ENCODE results near the gene HSD17B3. TPM values are rescaled to one million over a fixed set of nuclear protein-coding genes. Genes with fewer than 3 reads are reported as not detected.

HSD17B3 gene
- total and polyA plus RNA-seq, 10 donors = 0.34 to 3.9 (median 0.87) TPM; not detected in 2

DNA sequence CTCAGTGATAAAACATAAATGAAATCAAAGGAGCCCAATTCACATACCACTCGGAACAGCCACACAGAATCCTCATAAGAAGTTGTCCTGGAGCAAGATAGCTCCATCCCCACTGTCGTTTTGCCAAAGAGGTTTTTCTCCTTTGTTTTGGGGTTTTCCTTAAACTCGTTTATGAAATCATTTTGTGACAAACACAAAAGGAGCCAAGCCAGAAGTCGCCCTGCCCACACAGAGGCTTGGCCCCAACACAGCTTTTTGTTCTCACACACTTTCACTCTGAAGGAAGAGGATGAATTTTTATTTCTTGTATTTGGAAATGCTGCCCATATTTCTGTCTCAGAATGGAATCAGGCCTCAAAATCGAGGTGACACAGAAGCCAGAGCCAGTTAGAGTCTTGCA is 113.4 kb downstream of the HSD17B3 start:
- intact Hi-C loops (cut with DNase I; ENCODE audit: low total_unique reads) = no loop called here
- Histone ChIP-seq H3K36me3 (no peaks in the 10 kb centered on the region), H3K4me3 (no peak overlapping the region), H3K27ac (no peak overlapping the region), H3K4me1 (no peaks in the 10 kb centered on the region), H3K27me3 (replicated peaks in 1 of 7) (peaks cover 0 to 10% (median 0%) of the 10 kb centered on the region in 7 donors), H3K9me3 (peaks cover 0 to 32% (median 19%) of the 10 kb centered on the region in 8 donors)
- DNase-seq = no peak
- 59 to 76% (median 61%) methylated on average over 5 of the region's 5 CpGs for WGBS, 5 donors
- TF ChIP-seq POLR2AphosphoS5 (IDR thresholded peaks at IDR 0.05) (no peak), POLR2A (IDR thresholded peaks at IDR 0.05) (no peak)
- TF ChIP-seq, protein P1, sequence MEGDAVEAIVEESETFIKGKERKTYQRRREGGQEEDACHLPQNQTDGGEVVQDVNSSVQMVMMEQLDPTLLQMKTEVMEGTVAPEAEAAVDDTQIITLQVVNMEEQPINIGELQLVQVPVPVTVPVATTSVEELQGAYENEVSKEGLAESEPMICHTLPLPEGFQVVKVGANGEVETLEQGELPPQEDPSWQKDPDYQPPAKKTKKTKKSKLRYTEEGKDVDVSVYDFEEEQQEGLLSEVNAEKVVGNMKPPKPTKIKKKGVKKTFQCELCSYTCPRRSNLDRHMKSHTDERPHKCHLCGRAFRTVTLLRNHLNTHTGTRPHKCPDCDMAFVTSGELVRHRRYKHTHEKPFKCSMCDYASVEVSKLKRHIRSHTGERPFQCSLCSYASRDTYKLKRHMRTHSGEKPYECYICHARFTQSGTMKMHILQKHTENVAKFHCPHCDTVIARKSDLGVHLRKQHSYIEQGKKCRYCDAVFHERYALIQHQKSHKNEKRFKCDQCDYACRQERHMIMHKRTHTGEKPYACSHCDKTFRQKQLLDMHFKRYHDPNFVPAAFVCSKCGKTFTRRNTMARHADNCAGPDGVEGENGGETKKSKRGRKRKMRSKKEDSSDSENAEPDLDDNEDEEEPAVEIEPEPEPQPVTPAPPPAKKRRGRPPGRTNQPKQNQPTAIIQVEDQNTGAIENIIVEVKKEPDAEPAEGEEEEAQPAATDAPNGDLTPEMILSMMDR (IDR thresholded peaks at IDR 0.05 in 8 of 11, conservative IDR thresholded peaks at IDR 0.05 in 3 of 11) = no peak

DNA sequence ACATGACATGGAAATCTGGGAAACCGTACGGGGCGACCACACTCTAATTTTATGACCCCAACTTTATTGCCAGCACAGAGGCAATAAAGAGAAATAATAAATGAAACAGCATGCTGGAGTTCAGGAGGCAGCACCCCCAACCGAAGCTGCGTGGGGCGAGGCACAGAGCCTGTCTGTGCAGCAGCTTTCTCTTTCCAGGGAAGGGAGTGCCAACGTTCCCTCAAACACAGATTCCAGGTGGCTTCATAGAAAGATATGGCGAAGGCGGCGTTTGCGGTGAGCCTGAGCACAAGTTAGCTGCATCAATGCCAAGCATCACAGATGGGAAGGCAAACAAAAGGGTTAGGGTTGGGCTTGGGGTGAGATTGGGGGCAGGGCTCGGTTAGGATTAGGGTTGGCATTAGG is 114.8 kb downstream of the HSD17B3 start:
- Histone ChIP-seq H3K9me3 (peaks cover 0 to 32% (median 19%) of the 10 kb centered on the region in 8 donors), H3K4me1 (no peaks in the 10 kb centered on the region), H3K27ac (no peak overlapping the region), H3K27me3 (replicated peaks in 1 of 7) (peaks cover 0 to 12% (median 0%) of the 10 kb centered on the region in 7 donors), H3K4me3 (no peak overlapping the region), H3K36me3 (no peaks in the 10 kb centered on the region)
- no peak for DNase-seq
- intact Hi-C loops (cut with DNase I; ENCODE audit: low total_unique reads) = no loop called here
- WGBS, 5 donors = 83 to 91% (median 85%) methylated on average over 12 of the region's 12 CpGs
- TF ChIP-seq, protein P1 (IDR thresholded peaks at IDR 0.05 in 8 of 11, conservative IDR thresholded peaks at IDR 0.05 in 3 of 11) = no peak
- TF ChIP-seq POLR2A (IDR thresholded peaks at IDR 0.05) = no peak
- TF ChIP-seq POLR2AphosphoS5 (IDR thresholded peaks at IDR 0.05) = no peak

DNA sequence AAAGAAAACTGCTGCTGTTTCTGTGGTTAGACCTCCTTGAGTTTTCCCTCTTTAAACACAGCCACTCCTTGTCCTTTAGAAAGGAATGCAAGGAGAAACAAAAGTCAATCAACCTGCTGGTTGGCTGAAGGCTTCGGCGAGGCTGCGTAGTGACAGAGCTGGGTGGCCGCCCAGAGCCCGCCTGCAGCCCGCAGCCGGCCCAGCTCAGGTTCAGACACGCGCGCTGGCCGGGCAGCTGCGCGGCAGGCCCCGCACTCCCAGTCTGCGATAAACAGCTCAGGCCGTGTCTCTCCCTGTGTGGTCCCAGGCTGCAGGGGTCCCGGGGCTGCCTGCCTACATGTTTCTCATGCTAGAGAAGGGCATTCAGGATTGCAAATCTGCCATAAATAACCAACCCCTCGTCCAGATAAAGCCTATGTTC is 115.4 kb downstream of the HSD17B3 start:
- DNase-seq = no peak
- TF ChIP-seq POLR2AphosphoS5 (IDR thresholded peaks at IDR 0.05) (peak in 1 of 3 donors; percentile 17), POLR2A (IDR thresholded peaks at IDR 0.05) (no peak)
- TF ChIP-seq, protein P1 (IDR thresholded peaks at IDR 0.05 in 8 of 11, conservative IDR thresholded peaks at IDR 0.05 in 3 of 11) = no peak
- intact Hi-C loops (cut with DNase I; ENCODE audit: low total_unique reads) = no loop called here
- no peaks in the 10 kb centered on the region for H3K36me3 ChIP-seq
- WGBS, 5 donors = 35 to 46% (median 39%) methylated on average over 18 of the region's 18 CpGs
- no peak overlapping the region for H3K27ac ChIP-seq
- H3K9me3 ChIP-seq = peaks cover 0 to 32% (median 19%) of the 10 kb centered on the region in 8 donors
- H3K27me3 ChIP-seq (replicated peaks in 1 of 7) = peaks cover 0 to 12% (median 0%) of the 10 kb centered on the region in 7 donors
- H3K4me3 ChIP-seq = no peak overlapping the region
- no peaks in the 10 kb centered on the region for H3K4me1 ChIP-seq

DNA sequence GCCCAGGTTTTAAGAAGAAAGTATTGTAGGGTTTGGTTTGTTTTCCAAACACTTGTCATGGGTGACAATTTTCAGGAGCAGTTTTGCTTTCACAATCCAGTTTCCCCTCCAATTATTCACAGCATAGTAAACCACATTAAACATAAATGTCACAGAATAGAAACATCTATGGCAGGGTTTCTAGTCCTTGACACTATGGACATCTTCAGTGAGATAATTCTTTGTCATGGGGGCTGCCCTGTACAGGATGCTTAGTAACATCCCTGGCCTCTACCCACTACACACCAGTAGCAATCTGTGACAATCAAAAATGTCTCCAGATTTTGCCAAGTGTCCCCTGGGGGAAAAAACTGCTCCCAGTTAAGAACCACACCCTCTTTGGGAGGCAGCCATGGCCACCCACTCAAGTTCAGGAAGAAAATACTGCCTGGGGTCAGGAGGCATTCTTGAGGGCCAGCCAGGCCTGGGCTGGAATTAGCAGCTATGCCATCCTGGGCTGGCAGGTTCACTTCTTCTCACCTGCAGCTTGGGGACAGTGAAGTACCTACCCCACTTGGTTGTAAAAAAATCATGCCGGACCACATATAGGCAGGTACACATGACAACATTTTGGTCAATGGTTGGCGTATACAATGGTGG is 116.3 kb downstream of the HSD17B3 start:
- TF ChIP-seq, protein P1 (IDR thresholded peaks at IDR 0.05 in 8 of 11, conservative IDR thresholded peaks at IDR 0.05 in 3 of 11) = no peak
- TF ChIP-seq POLR2A (IDR thresholded peaks at IDR 0.05) (no peak), POLR2AphosphoS5 (IDR thresholded peaks at IDR 0.05) (no peak)
- no peak overlapping the region for H3K27ac ChIP-seq
- DNase-seq = no peak

More for the DNA sequence above, 116.3 kb downstream of the HSD17B3 start:
- intact Hi-C loops (cut with DNase I; ENCODE audit: low total_unique reads) = no loop called here
- peaks cover 0 to 12% (median 0%) of the 10 kb centered on the region in 7 donors for H3K27me3 ChIP-seq (replicated peaks in 1 of 7)
- WGBS, 5 donors = 88 to 92% (median 90%) methylated on average over 2 of the region's 2 CpGs
- peaks cover 0 to 28% (median 15%) of the 10 kb centered on the region in 8 donors for H3K9me3 ChIP-seq
- no peak overlapping the region for H3K4me3 ChIP-seq
- no peaks in the 10 kb centered on the region for H3K4me1 ChIP-seq
- H3K36me3 ChIP-seq = no peaks in the 10 kb centered on the region

All from spleen (tissue), 11 donors.